ENCODE results near the gene ZNF451.

ZNF451 gene

DNA sequence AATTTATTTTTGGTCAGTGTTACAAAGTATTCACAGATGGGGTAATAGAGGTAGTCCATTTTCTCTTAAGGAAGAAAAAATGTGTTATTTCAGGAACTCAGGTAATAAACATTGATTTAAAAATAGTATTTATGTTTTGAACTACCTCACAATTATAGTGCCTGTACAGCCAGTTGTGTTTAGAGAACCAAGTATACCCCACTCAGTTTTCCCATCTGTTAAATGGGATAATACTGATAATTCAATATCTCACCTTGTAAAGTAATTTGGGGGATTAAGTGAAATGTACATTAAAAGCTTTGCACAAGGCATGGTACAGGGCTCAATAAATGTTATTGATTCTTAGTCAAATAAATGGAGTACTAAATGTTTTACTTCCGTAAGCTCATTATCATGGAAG, 4.7 kb downstream of the ZNF451 start:
- DNase-seq (ENCODE audit: low read depth): no peak

DNA sequence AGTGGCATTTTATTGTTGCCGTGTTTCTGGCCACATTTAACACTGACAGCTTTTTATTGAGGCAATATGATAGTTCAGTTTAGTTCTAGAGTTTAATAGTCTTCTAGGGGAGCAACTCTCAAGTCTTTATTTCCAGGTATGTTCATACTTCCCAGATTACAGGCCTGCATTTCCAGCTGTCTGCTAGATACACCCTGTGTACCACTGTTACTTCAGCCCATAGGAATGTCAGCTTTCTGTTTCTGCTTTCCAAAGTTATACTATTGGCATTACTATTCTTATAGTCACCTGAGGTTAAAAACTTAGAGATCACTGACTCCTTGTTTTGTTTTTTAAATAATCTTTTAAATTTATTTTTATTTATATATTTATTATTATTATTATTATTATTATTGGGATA, 7.6 kb downstream of the ZNF451 start:
- DNase-seq (ENCODE audit: low read depth): no peak

DNA sequence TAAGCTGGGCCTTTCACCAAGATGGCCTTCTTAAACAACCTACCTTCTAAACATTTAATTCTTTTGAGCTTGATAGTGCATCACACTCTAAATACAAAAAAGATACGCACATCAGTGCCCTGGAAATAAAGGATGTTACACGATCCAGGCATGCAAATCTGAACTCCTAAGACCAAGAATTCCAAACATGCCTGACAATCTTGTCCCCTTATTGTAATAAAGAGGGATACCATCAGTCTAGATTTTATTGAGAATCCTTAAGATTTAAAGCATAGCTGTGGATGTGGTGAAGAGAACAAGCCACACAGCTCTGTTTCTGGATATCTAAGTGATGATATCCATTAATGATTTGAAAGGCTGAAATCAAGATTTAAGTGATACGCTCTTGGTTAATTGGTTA, 13.0 kb downstream of the ZNF451 start:
- DNase-seq (ENCODE audit: low read depth): no peak

DNA sequence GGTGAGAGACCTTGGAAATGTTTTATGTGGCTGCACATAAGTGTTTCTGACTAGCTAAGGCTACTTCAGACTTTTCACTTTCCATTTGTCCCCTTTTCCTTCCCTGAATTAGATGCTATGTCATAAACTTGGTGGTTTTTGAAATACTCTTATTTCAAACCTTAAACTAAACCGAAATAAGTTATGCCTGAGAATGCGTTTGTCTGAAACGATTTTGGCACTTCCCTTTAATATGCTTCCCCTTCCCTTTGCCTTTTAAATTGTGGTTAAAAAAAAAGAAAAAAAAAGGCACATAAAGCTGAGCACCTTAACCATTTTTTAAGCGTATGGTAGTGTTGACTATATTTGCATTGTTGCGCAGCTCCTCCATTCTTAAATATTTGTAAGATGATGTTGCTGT, 14.3 kb downstream of the ZNF451 start:
- DNase-seq (ENCODE audit: low read depth): no peak

DNA sequence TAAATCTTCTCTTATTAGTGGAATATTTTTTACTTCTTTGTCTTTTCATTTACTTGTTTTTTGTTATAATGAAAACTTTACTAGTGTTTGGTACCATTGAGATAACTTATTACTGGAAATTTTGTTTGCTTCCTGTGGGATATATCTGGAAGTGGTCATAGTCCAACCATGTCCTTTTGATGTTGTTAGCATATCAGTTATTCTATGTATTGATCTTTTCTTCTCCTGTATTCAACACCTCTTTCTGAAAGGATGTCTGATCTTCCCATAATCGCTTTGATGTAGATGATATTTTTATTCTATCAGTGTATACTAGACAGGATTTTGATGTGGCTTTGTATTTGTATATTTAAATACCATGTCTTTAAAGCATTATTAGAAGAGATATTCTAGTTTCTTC, 17.0 kb downstream of the ZNF451 start:
- DNase-seq (ENCODE audit: low read depth): no peak

DNA sequence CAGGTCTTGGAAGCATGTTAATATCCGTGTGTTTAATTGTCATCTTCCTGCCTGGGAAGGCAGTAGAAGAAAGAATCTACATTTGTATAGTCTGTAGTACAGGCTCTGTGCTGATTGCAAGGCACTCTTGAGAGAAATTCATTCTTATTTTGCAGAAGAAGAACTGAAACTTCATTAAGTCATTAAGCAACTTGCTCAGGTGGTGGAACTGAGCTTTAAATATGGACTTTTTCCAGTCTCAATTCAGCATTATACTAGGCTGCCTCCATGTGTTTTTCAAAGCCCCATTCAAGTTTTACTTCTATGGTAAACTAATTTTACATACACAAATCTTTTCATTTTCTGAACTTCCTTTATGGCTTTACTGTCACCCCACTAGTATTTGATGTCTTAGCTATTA, 18.7 kb downstream of the ZNF451 start:
- DNase-seq (ENCODE audit: low read depth): no peak

DNA sequence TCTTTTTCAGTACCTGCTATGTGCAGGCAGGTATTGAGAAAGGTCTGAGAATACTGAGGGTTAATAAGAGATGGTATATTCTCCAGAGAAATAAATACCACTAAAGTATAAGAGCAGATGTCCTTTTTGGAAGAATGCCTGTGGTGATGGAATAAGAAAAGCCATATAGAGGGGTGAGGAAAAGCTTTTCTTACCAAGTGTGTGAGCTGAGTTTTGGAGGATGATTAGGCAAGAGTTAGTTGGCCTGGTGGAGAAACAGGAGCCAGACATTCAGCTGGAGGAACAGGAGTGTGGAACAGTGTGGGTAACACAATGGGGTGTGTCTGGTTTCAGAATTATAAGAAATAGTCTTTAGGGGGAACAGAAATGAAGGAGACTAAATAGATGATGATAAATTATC, 19.9 kb downstream of the ZNF451 start:
- no peak for DNase-seq (ENCODE audit: low read depth)

DNA sequence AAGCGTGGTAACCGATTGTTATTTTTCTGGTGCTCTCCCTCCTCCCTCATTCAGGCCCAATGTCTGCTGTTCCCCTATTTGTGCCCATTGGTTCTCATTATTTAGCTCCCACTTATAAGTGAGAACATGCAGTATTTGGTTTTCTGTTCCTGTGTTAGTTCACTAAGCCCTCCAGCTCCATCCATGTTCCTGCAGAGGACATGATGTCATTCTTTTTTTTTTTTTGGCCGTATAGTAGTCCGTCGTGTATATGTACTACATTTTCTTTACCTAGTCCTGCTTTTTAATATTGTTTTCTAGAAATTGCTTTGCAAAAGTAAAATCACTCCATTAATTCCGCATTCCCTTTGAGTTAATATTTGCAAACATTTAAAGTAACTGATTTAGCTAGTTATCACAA, 23.1 kb downstream of the ZNF451 start:
- DNase-seq (ENCODE audit: low read depth): no peak

DNA sequence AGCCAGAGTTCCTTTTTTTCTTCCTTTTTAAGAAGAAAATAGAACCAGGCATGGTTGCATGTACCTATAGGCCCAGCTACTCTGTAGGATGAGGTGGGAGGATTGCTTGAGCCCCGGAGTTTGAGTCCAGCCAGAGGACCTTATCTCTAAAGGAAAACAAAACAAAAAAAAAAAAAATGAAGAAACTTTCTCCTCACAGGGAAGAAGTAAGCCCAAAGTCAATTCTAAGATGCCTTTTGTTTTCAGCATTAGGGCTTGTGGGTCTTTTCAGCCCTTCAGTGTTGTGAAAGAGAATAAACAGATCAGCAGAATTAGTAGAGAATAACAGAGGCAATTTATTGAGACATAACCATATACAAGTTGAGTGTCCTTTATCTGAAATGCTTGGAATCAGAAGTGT, 26.8 kb downstream of the ZNF451 start:
- no peak for DNase-seq (ENCODE audit: low read depth)

DNA sequence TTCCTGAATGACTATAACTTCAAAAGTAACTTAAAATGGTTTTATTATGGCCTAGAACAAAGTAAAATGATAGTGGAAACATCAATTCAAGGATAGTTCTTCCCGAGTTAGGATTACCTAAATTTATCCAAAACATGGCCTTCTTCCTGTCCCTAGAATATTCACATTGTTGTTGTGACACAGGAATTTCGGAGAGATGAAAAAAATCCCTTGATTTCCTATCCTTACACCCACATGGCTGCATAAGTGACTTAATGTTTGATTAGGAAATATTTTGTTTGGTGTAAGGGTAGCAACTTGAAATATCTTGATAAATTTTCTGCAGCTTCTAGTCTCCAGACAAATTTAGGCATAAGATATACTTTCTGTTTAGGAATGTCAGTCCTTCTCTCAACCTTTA, 27.8 kb downstream of the ZNF451 start:
- no peak for DNase-seq (ENCODE audit: low read depth)

DNA sequence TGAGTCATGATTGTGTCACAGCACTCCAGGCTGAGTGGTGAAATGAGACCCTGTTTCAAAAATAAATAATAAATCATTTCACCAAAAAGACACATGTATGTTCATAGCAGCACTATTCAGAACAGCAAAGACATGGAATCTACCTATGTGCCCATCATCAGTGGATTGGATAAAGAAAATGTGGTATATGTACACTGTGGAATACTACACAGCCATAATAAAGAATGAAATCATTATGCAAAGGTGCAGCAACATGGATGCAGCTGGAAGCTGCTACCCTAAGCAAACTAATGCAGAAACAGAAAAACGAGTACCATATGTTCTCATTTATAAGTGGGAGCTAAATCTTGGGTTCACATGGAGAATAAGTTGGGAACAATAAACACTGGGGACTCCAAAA, 33.1 kb downstream of the ZNF451 start:
- no peak for DNase-seq (ENCODE audit: low read depth)

DNA sequence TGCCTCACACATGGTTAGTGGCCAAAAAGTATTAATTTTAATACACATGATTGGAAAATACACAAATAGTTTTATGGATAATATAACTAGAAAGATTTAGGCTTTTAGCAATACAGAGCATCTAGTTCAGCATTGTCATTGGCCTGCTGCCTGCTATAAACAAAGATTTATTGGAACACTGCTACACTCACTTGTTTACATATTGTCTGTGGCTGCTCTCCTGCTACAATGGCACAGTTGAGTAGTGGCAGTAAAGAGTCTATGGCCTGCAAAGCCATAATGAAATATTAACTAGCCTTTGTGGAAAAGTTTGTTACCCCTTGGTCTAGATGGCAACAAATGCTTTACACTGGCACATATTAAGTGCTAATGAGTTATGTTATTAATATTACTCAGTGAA, 37.8 kb downstream of the ZNF451 start:
- DNase-seq (ENCODE audit: low read depth): no peak

DNA sequence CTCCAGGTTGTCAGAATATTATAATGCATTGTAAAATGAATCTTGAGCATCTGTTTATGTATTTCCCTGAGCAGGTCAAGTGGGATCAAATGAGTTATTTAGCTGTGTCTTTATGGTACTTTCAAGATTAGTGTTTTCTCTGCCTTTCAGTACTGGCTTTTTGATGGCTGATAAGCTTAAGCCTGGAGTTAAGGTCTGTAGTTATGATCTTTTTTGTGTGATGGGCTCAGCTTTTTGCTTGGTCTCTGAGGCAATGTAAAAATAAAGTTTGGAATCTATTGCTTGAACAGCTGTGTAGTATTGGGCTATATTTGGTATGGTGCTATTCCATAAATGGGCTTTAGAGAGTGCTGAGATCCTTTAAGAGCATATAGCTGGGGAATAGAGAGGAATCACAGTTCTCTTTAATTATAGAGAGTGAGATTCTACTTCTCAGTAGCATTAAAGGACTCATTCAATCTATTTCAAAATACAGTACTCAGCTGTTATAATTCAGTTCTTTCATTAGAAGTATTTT, 40.7 kb downstream of the ZNF451 start:
- DNase-seq (ENCODE audit: low read depth): no peak

DNA sequence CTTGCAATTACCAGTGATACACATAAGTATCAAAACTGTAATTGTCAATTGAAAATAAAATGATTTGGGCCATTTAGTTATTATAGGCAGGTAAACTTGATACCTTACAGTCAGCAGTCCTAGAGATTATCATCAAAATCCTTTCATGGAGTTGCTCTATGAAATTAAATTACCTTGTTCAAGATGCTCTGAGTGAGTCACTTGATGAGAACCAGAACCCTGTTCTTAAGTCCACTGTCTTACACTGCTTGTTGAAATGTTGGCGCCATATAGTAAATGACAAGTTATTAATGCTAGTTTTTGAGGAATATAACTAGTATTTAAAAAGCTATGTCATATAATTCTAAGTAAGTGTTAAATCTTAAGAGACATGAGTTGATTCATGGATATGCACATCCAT, 45.0 kb downstream of the ZNF451 start:
- DNase-seq (ENCODE audit: low read depth): no peak

DNA sequence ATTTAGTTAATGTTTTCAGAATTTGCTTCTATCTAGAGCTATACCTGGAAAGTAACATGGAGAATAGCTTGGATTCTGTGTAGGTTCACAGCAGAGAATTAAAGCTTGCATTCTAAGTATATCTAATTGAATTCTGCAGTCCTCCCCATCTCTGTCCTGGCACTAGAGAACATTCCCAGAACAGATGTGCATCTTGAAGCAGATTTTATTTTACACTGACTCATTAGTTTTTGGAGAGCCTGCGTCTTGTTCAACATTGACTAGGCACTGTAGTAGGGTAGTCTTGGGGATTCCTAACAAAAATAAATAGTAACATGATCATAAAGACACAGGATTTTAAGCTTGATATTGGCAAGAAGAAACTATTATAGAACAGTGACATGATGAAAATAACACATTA, 45.9 kb downstream of the ZNF451 start:
- no peak for DNase-seq (ENCODE audit: low read depth)

DNA sequence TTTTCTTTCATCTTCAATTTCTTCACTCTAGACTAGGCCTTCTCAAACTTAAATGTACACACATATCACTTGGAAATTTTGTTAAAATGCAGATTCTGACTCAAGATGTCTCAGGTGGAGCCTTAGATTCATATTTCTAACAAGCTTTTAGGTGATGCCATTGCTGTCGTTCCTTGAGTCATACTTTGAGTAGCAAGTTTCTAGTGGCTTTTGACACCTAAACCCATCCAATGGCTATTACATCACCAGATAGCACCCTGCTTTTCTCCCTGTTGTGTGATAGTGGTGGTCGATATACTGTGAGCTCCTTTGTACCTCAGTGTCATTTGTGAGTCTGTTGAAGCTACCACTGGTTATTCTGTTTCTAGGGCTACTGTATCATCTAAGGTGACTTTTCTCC, 47.4 kb downstream of the ZNF451 start:
- DNase-seq (ENCODE audit: low read depth): no peak

DNA sequence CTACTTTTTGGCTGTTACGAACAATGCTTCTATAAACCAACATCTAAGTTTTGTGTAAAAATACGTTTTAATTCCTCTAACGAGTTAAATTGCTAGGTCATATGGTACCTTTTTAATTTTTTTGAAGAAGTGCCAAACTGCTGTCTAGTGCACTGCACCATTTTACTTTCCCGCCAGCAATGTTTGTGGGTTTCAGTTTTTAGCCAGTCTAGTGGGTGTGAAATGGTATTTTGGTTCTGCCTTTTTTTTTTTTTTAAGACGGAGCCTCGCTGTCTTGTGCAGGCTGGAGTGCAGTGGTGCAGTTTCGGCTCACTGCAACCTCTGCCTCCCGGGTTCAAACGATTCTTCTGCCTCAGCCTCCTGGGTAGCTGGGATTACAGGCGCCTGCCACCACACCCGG, 48.0 kb downstream of the ZNF451 start:
- no peak for DNase-seq (ENCODE audit: low read depth)

DNA sequence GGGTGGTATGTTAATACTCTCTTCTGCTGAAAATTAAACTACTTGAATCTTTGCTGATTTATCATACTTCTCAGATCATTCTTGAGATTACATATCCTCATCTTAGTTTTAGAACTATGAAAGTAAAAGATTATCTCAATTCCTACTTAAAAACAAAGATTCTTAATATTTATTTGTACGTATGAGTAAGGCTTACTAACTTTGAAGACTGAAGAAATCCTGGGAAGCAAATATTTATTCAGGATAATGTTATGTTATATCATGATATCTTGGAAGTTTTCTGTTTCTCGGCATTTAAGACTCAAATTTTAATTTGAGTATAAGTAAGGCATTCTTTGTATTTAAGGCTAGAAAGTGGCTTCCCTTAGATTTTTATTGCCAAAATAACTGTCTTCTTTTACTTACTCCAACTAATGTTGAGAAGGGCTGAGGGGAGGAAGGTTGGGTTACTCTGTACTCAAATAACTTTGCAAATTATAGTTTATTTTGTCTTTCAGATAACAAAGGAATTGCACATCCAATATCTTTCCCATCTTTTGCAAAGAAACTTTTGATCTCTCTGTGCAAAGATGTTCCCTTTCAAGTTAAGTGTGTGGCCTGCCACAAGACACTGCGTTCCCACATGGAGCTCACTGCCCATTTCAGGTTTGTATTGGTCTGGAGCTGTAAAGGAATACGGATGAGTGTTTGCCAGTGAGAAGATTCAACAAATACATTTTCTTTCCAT, 51.6 kb downstream of the ZNF451 start:
- no peak for DNase-seq (ENCODE audit: low read depth)

DNA sequence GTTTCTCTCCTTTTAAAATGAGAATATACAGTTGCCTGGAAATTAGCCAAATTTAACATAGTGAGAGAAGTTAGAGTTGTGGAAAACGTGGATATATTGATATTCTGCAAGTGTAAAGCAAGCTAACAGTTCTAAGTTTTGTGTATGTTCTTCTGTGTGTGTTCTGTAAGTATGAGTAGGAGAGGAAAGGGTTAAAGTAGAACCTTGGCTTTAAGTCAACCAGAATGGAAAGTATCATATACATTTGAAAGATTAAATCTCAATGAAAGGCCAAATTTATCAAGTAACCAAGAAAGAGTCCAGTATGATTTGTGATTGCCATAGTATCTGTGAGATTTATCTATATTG, 52.2 kb downstream of the ZNF451 start:
- no peak for DNase-seq (ENCODE audit: low read depth)

DNA sequence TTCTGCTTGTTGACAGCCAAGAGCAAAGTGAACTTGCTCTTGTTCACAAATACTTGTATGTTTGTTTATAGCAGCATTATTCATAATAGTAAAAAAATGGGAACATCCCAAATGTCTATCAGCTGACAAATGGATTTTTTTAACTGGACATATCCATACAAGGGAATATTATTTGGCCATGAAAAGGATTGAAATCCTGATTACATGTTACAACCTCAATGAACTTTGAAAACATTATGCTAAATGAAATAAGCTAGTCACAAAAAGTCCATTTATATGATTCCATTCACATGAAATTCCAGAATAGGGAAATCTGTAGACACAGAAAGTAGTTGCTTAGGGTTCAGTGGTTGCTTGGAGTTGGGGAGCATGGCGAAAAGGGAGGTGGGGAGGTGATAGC, 53.7 kb downstream of the ZNF451 start:
- DNase-seq (ENCODE audit: low read depth): no peak

DNA sequence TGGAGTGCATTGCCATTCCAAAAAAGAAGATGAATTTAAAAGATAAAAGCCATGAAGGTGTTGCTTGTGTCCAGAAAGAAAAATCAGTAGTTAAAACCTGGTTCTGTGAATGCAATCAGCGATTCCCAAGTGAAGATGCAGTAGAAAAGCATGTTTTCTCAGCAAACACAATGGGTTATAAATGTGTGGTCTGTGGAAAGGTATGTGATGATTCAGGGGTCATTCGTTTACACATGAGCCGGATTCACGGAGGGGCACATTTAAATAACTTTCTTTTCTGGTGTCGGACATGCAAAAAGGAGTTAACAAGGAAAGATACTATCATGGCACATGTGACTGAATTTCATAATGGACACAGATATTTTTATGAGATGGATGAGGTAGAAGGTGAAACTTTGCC, 57.4 kb downstream of the ZNF451 start:
- DNase-seq (ENCODE audit: low read depth): no peak

DNA sequence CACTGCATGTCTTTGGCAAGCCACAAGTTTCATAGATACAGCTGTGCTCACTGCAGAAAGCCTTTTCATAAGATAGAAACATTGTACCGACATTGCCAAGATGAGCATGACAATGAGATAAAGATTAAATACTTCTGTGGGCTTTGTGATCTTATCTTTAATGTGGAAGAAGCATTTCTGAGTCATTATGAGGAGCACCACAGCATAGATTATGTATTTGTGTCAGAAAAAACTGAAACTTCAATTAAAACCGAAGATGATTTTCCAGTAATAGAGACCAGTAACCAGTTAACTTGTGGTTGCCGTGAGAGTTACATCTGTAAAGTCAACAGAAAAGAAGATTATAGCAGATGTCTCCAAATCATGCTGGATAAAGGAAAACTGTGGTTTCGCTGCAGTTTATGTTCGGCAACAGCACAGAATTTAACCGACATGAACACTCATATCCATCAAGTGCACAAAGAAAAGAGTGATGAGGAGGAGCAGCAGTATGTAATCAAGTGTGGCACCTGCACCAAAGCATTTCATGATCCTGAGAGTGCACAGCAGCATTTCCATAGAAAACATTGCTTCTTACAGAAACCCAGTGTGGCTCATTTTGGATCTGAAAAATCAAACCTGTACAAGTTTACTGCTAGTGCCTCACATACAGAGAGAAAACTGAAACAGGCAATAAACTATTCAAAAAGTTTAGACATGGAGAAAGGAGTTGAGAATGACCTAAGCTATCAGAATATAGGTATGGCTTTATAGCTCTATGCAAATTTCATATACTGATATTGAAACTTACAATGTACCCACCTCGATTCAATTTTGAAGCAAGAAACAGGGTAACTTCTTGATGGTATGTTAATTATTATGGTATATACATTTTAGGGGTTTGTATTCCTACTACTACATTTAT, 58.2 kb downstream of the ZNF451 start:
- no peak for DNase-seq (ENCODE audit: low read depth)

DNA sequence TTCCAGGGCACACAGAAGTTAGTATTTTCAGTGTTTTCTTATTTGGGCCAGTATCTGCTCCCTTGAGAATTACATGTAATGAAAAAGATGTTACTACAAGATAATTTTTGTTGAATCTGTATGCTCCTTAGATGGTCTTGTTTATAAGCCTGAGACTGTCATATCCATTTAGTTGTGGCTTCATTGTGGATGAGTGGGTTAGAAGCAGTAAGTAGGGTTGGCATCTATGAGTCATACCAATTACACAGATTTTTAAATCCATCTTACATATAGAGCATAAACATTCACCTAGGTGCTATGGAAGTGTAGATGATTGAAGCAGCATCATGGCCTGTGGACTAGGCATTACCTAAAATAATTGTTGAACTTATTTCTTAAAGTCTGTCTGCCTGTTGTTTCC, 68.7 kb downstream of the ZNF451 start:
- no peak for DNase-seq (ENCODE audit: low read depth)

DNA sequence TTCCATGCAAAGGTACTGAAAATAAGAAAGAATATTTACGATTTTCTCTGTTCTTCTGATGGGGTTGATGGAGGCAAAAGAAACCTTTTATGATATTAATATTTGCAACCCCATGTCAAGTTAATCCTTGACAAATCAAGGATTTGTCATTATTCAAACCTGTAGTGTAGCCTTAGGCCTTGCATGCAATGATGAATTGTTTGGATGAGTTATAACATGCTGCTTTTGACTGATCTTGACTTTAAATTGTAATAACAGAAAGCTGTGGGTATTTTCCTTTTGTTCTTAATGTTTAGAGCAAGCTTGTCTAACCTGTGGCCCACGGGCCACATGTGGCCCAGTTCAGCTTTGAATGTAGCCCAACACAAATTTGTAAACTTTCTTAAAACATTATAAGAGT, 69.1 kb downstream of the ZNF451 start:
- no peak for DNase-seq (ENCODE audit: low read depth)

Measured in HS-27A (cell line).